Adipocyte (in vitro differentiated cells): ENCODE results near the gene LCT.
"Not testable (repeated sequence)": the region's sequence is repeated elsewhere in the genome, so short reads cannot be mapped to it uniquely, and the experiment has no call there.

Source experiments
- DNase-seq: peaks from one replicate; pipeline ENCODE4 v3.0.0-alpha.2; 2015; ENCODE audit warnings: low read depth
- H3K27me3 ChIP-seq: replicated peaks from 2 replicates; pipeline ENCODE4 v1.7.0; 2013; ENCODE audit warnings: mild to moderate bottlenecking, low read length, moderate library complexity; ENCODE audit not compliant: control insufficient read depth, insufficient read depth
- H3K36me3 ChIP-seq: 2 replicates; pipeline ENCODE4 v1.7.0; 2013; ENCODE audit warnings: low read length, mild to moderate bottlenecking, moderate library complexity; ENCODE audit not compliant: control insufficient read depth, insufficient read depth, severe bottlenecking
- H3K4me1 ChIP-seq: 2 replicates; pipeline ENCODE4 v1.7.0; 2013; ENCODE audit warnings: mild to moderate bottlenecking, low read length, moderate library complexity; ENCODE audit not compliant: control insufficient read depth, insufficient read depth
- H3K4me3 ChIP-seq: 2 replicates; pipeline ENCODE4 v1.7.0; 2013; ENCODE audit warnings: mild to moderate bottlenecking, low read length, moderate library complexity
- H3K9ac ChIP-seq: 2 replicates; pipeline ENCODE4 v1.7.0; 2013; ENCODE audit warnings: mild to moderate bottlenecking, low read length, moderate library complexity
- H3K9me3 ChIP-seq: 2 replicates; pipeline ENCODE4 v1.7.0; 2013; ENCODE audit warnings: mild to moderate bottlenecking, low read length, moderate library complexity; ENCODE audit not compliant: control insufficient read depth

The LCT gene

GRCh38 chr2:135815269-135815668 is 21.7 kb downstream of the LCT start:
- Histone ChIP-seq H3K36me3 (no peaks in the 10 kb centered on the region), H3K9ac (no peak overlapping the region), H3K4me3 (no peak overlapping the region), H3K27me3 (peaks cover 6% of the 10 kb centered on the region), H3K9me3 (no peaks in the 10 kb centered on the region), H3K4me1 (no peaks in the 10 kb centered on the region)
- DNase-seq = no peak

- Histone ChIP-seq H3K9ac (no peak overlapping the region), H3K4me1 (no peaks in the 10 kb centered on the region), H3K9me3 (no peaks in the 10 kb centered on the region), H3K36me3 (no peaks in the 10 kb centered on the region), H3K27me3 (peaks cover 6% of the 10 kb centered on the region), H3K4me3 (no peak overlapping the region)
- no peak for DNase-seq
Observed at GRCh38 chr2:135812907-135813511, 24.0 kb downstream of the LCT start.

DNA sequence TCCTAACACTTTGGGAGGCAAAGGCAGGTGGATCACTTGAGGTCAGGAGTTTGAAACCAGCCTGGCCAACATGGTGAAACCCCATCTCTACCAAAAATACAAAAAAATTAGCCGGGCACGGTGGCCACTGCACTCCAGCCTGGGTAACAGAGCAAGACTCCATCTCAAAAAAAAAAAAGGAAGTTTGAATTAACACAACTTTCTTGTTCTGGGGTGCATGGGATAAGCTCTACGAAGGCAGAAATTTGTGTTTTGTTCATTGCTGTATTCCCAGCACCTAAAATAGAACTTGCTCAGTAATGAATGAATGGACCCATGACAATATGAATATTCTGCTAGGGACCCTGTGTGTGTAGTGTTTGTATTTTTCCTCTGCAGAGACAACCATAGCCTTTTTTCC is 29.1 kb downstream of the LCT start:
- H3K9ac ChIP-seq, H3K27me3 ChIP-seq, H3K36me3 ChIP-seq, H3K4me3 ChIP-seq, DNase-seq, H3K4me1 ChIP-seq, H3K9me3 ChIP-seq: not testable (repeated sequence)

- no peaks in the 10 kb centered on the region for H3K4me1 ChIP-seq
- H3K4me3 ChIP-seq = no peak overlapping the region
- H3K9ac ChIP-seq = no peak overlapping the region
- no peak for DNase-seq
- no peaks in the 10 kb centered on the region for H3K27me3 ChIP-seq
- H3K36me3 ChIP-seq = no peaks in the 10 kb centered on the region
- H3K9me3 ChIP-seq = peaks cover 5% of the 10 kb centered on the region
Observed at GRCh38 chr2:135803278-135803677, 33.7 kb downstream of the LCT start.

GRCh38 chr2:135802350-135802749 is 34.6 kb downstream of the LCT start:
- no peak overlapping the region for H3K4me3 ChIP-seq
- no peak overlapping the region for H3K9ac ChIP-seq

GRCh38 chr2:135800513-135801460 is 36.2 kb downstream of the LCT start:
- no peak overlapping the region for H3K4me3 ChIP-seq
- no peak for DNase-seq

More at GRCh38 chr2:135802350-135802749, 34.6 kb downstream of the LCT start:
- no peaks in the 10 kb centered on the region for H3K36me3 ChIP-seq
- DNase-seq = no peak
- H3K9me3 ChIP-seq = peaks cover 5% of the 10 kb centered on the region
- H3K27me3 ChIP-seq = no peaks in the 10 kb centered on the region
- peaks cover 3% of the 10 kb centered on the region for H3K4me1 ChIP-seq

DNA sequence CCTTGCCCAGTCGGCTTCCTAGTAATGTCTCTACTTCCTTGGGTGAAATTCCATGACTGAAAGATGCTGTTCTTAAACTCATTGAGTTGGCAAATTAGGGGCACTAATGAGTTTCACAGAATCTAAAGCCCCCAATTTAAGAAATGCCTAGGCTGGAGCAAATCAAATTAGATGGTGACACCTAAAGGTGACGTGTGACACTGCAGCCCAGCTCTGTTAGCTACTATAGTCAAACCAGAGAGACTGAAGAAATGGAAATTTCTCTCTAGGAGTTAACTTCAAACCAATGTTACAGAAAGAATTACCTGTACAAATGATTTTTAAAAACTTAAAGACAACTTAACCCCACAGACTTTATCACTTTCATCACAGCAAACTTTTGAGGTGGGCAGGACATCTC is 37.2 kb downstream of the LCT start:
- Histone ChIP-seq H3K4me1 (peaks cover 3% of the 10 kb centered on the region), H3K27me3 (no peaks in the 10 kb centered on the region), H3K9me3 (peaks cover 5% of the 10 kb centered on the region), H3K9ac (no peak overlapping the region), H3K36me3 (no peaks in the 10 kb centered on the region), H3K4me3 (no peak overlapping the region)
- DNase-seq = no peak

More at GRCh38 chr2:135800513-135801460, 36.2 kb downstream of the LCT start:
- Histone ChIP-seq H3K27me3 (no peaks in the 10 kb centered on the region), H3K9me3 (peaks cover 5% of the 10 kb centered on the region), H3K36me3 (no peaks in the 10 kb centered on the region), H3K9ac (no peak overlapping the region), H3K4me1 (peaks cover 3% of the 10 kb centered on the region)

DNA sequence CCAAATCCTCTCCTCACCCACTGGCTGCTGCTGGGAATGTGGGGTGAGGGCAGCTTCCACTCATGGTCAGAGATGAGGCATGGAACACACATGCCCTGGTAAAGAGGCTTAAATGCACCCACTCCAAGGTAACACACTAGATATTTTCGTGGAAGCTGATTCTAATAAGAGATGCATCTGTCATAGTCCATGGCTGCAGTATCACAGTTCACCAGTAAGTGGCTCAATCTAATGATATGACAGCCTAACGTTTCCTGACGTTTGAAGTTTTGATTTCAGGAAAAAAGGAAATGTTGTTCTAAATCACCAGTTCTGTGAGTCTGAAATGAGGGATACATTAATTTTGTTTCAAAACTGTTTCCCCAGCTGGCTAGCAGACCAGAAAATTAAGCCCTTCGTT is 38.2 kb downstream of the LCT start:
- Histone ChIP-seq H3K4me3 (no peak overlapping the region), H3K4me1 (peaks cover 3% of the 10 kb centered on the region), H3K27me3 (no peaks in the 10 kb centered on the region), H3K36me3 (no peaks in the 10 kb centered on the region), H3K9me3 (peaks cover 5% of the 10 kb centered on the region), H3K9ac (no peak overlapping the region)
- no peak for DNase-seq

- no peak overlapping the region for H3K4me3 ChIP-seq
Observed at GRCh38 chr2:135798275-135798705, 38.7 kb downstream of the LCT start.

GRCh38 chr2:135797497-135798274 is 39.3 kb downstream of the LCT start:
- DNase-seq = peak; percentile 87
- no peaks in the 10 kb centered on the region for H3K27me3 ChIP-seq
- H3K4me1 ChIP-seq = peaks cover 3% of the 10 kb centered on the region
- peaks cover 5% of the 10 kb centered on the region for H3K9me3 ChIP-seq
- no peaks in the 10 kb centered on the region for H3K36me3 ChIP-seq
- H3K9ac ChIP-seq = no peak overlapping the region
- H3K4me3 ChIP-seq = no peak overlapping the region

More at GRCh38 chr2:135798275-135798705, 38.7 kb downstream of the LCT start:
- Histone ChIP-seq H3K36me3 (no peaks in the 10 kb centered on the region), H3K9me3 (peaks cover 5% of the 10 kb centered on the region), H3K9ac (no peak overlapping the region), H3K4me1 (peaks cover 3% of the 10 kb centered on the region), H3K27me3 (no peaks in the 10 kb centered on the region)
- no peak for DNase-seq

- no peaks in the 10 kb centered on the region for H3K27me3 ChIP-seq
- H3K4me1 ChIP-seq = peaks cover 3% of the 10 kb centered on the region
- no peak overlapping the region for H3K4me3 ChIP-seq
- H3K9me3 ChIP-seq = peaks cover 5% of the 10 kb centered on the region
- no peak for DNase-seq
- H3K9ac ChIP-seq = no peak overlapping the region
- H3K36me3 ChIP-seq = no peaks in the 10 kb centered on the region
Observed at GRCh38 chr2:135796606-135797005, 40.4 kb downstream of the LCT start.
